Measurements from ENCODE around the gene KCTD13. TPM values are rescaled to one million over a fixed set of nuclear protein-coding genes. Genes with fewer than 3 reads are reported as not detected.
A peak's percentile ranks its signal among the peaks of the same experiment; 100 is the strongest.

The KCTD13 gene
- total and polyA plus RNA-seq, 7 donors, result 5.4 to 26.1 (median 14.6) TPM

- 21 to 62% methylated on average over 28 of the region's 28 CpGs for WGBS, 2 donors
- Histone ChIP-seq H3K27ac (no peak overlapping the region), H3K36me3 (no peaks in the 10 kb centered on the region), H3K4me3 (no peak overlapping the region), H3K27me3 (peaks cover 19 to 55% (median 41%) of the 10 kb centered on the region in 3 donors), H3K9me3 (peaks cover 0 to 3% (median 0%) of the 10 kb centered on the region in 4 donors), H3K4me1 (peaks cover 0 to 16% (median 9%) of the 10 kb centered on the region in 4 donors)
- TF ChIP-seq POLR2AphosphoS5 (IDR thresholded peaks at IDR 0.05) (no peak), POLR2A (IDR thresholded peaks at IDR 0.05) (no peak), EP300 (IDR thresholded peaks at IDR 0.05) (no peak), CTCF (IDR thresholded peaks at IDR 0.05) (no peak)
- intact Hi-C loops (cut with DNase I), result no loop called here
- DNase-seq, result no peak
These were observed 48.6 kb downstream of the KCTD13 start for GRCh38 chr16:29877266-29877961.

GRCh38 chr16:29876594-29877249, 49.3 kb downstream of the KCTD13 start:
- no peak overlapping the region for H3K27ac ChIP-seq
- H3K4me1 ChIP-seq, result peaks cover 0 to 16% (median 9%) of the 10 kb centered on the region in 4 donors
- no peak for TF ChIP-seq CTCF (IDR thresholded peaks at IDR 0.05)
- TF ChIP-seq POLR2AphosphoS5 (IDR thresholded peaks at IDR 0.05), result no peak
- TF ChIP-seq POLR2A (IDR thresholded peaks at IDR 0.05), result no peak
- TF ChIP-seq EP300 (IDR thresholded peaks at IDR 0.05), result no peak
- peak overlapping the region in 2 of 4 donors; percentile 15 to 19 for H3K4me3 ChIP-seq
- 8 to 31% methylated on average over 45 of the region's 45 CpGs for WGBS, 2 donors
- H3K36me3 ChIP-seq, result no peaks in the 10 kb centered on the region
- DNase-seq, result no peak
- peaks cover 19 to 55% (median 41%) of the 10 kb centered on the region in 3 donors for H3K27me3 ChIP-seq
- H3K9me3 ChIP-seq, result peaks cover 0 to 3% (median 0%) of the 10 kb centered on the region in 4 donors
- intact Hi-C loops (cut with DNase I), result no loop called here

GRCh38 chr16:29876217-29876593, 49.8 kb downstream of the KCTD13 start:
- intact Hi-C loops (cut with DNase I), result no loop called here
- no peak for DNase-seq
- WGBS, 2 donors, result 26 to 49% methylated on average over 18 of the region's 18 CpGs
- Histone ChIP-seq H3K27me3 (peaks cover 19 to 55% (median 41%) of the 10 kb centered on the region in 3 donors), H3K9me3 (peaks cover 0 to 3% (median 0%) of the 10 kb centered on the region in 4 donors), H3K4me1 (peaks cover 0 to 16% (median 9%) of the 10 kb centered on the region in 4 donors), H3K4me3 (peak overlapping the region in 2 of 4 donors; percentile 15 to 19), H3K27ac (no peak overlapping the region), H3K36me3 (no peaks in the 10 kb centered on the region)
- TF ChIP-seq EP300 (IDR thresholded peaks at IDR 0.05) (no peak), POLR2A (IDR thresholded peaks at IDR 0.05) (no peak), CTCF (IDR thresholded peaks at IDR 0.05) (no peak), POLR2AphosphoS5 (IDR thresholded peaks at IDR 0.05) (no peak)

- no peak for DNase-seq
- 94 to 96% methylated on average over 6 of the region's 6 CpGs for WGBS, 2 donors
- Histone ChIP-seq H3K27me3 (peaks cover 19 to 55% (median 41%) of the 10 kb centered on the region in 3 donors), H3K4me1 (peaks cover 0 to 16% (median 9%) of the 10 kb centered on the region in 4 donors), H3K36me3 (no peaks in the 10 kb centered on the region), H3K9me3 (peaks cover 0 to 3% (median 0%) of the 10 kb centered on the region in 4 donors), H3K4me3 (no peak overlapping the region), H3K27ac (no peak overlapping the region)
- TF ChIP-seq EP300 (IDR thresholded peaks at IDR 0.05), result no peak
- no peak for TF ChIP-seq CTCF (IDR thresholded peaks at IDR 0.05)
- TF ChIP-seq POLR2A (IDR thresholded peaks at IDR 0.05), result no peak
- TF ChIP-seq POLR2AphosphoS5 (IDR thresholded peaks at IDR 0.05), result no peak
- intact Hi-C loops (cut with DNase I), result no loop called here
These were observed 50.8 kb downstream of the KCTD13 start for GRCh38 chr16:29875206-29875605.
